GM21619 (cell line): ENCODE data around the gene E2F4.

Experiments
- ATAC-seq: cut with Tn5 transposase; IDR thresholded peaks from one replicate; pipeline ENCODE4 v1.9.1; 2021; ENCODE audit not compliant: unreplicated experiment

E2F4 gene, protein sequence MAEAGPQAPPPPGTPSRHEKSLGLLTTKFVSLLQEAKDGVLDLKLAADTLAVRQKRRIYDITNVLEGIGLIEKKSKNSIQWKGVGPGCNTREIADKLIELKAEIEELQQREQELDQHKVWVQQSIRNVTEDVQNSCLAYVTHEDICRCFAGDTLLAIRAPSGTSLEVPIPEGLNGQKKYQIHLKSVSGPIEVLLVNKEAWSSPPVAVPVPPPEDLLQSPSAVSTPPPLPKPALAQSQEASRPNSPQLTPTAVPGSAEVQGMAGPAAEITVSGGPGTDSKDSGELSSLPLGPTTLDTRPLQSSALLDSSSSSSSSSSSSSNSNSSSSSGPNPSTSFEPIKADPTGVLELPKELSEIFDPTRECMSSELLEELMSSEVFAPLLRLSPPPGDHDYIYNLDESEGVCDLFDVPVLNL

GRCh38 chr16:67191995-67192681, at the start of gene E2F4:
TSS of gene E2F4 (plus strand) at chr16:67192155. CDS start at chr16:67192228, 73 bp downstream.
- ATAC-seq: peak; percentile 87

DNA sequence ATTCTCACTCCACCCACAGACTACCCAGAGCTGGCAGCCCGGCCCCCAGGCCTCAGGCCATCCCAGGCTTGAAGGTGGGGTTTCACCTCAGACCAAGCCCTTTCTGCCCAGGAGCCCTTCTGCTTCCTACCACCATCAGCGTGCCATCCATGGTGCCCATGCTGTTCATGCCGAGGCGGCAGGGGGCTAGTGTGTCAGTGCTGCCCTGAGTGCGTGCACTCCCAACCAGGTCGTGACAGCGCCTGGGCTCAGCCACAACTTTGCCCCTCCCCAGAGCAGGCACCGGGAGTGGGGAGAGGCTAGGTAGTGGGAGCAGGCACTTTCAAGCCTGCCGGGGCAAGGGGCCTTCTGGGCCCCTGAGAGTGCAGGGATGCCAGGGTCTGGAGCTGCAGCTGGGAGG, 49.6 kb upstream of the E2F4 start:
- ATAC-seq: no peak

GRCh38 chr16:67144943-67145342, 47.0 kb upstream of the E2F4 start:
- ATAC-seq: no peak

DNA sequence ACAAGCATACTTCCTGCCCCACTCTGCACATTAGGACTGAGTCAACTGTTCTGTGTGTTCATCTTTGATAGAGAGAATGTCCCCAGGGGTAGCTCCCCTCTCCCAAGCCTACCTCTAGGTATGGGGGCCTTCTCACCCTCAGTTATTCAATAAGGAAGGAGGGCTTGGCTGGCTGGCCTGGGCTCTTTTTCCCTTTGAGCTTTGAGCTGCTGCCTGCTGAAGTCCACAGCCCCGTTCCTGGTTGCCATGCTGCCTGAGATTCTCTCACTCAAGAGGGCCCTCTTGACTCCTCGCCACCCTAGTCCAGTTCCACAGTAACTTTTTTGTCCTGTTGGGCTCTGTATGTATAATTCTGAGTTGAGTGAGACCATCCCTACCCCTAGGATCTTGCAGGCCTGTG, 46.2 kb upstream of the E2F4 start:
- ATAC-seq: no peak

DNA sequence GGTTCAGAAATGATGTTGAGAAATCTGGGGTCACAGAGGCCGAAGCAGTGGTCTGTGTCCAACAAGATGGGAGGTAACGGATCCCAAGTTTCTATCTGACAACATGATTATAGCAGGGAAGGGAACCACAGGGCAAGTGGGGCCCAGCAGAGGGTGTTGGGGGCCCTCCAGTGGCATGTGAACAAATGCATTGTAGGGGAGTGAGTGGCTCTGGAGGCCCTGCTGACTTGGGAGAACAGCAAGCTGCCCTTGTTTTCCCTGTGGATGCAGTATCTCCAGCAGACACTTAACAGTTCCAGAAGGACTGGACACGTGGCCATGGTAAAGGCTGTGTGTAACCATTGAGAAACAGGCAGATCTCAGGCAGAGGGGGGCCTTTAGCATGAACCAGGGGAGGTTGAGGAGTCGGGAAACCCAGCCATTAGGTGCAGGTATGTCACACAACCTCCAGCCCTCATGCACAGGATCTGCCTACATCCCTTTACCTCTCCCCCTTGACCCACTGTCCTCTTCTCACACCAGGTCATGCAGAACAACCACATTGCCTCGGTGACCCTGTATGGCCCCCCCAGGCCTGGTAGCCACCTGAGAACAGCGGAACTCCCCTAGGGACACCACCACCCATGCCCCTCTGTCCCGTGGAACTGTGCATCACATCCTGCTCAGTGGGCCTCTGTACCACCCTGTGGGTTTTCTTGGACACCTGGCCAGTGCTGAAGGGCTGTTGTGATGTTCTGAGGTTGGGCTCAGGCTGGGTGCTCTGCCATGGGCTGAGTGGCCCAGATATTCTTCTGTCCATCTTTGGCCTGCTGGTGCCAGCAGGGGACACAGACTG, 45.2 kb upstream of the E2F4 start:
- no peak for ATAC-seq

DNA sequence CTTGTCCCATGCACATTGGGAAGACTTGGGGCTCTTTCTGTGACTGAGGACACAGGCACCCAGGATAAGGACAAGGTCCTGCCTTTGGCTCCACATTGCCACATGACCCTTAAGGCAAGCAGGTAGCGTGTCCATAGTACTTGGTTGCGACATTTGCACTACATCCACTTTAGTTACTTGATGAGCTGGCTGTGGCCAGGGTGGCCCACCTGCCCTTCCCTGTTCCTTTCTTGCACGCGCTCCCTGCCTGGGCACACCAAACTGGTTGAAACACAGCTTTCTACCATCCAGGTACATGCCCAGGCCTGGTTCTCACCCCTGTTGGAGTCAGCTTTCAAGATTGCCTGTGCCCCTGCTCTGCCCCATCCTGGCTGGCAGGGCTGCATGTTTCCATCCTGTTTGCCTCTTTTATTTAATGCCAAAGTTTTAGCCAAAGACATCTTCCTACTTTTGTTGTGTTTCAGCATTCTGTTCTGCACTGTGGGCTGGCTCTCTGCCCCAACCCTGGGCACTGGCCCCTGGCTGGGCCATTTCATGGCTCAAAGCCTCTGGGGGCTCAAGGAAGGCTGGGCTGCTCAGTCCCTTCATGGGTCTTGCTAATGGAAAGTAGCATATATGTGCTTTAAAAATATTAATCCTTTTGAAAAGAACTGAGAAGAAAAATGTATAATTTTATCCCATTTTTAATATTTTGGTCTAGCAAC, 44.4 kb upstream of the E2F4 start:
- no peak for ATAC-seq

DNA sequence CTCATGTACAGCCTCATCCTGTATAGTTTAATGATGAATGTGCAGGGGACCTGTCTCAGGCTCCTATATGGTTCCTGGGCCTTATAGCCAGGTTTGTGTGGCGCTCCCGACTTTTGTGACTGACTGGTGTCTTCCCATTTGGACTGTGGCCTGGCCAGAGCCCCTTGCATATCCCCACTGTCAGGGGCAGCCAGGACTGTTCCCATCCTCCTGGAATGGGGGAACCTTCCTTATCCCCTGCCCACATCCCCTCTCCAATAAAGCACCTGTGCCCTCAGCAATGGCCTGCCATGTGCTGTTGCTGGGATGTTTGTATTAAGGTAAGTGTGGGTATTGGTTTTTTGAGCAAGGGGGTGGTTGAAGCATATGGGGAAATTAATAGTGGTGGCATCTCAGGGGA, 43.7 kb upstream of the E2F4 start:
- no peak for ATAC-seq

GRCh38 chr16:67148656-67149275, 43.2 kb upstream of the E2F4 start:
- ATAC-seq: no peak

GRCh38 chr16:67149276-67150046, 42.5 kb upstream of the E2F4 start:
- ATAC-seq: no peak

- peak; percentile 34 for ATAC-seq
Measured at GRCh38 chr16:67150047-67150832, 41.7 kb upstream of the E2F4 start.

GRCh38 chr16:67150833-67151396, 41.0 kb upstream of the E2F4 start, which contains the start of gene B3GNT9:
TSS of gene B3GNT9 (minus strand) at chr16:67150998. CDS start at chr16:67150485, 513 bp downstream.
- ATAC-seq: peak; percentile 39

DNA sequence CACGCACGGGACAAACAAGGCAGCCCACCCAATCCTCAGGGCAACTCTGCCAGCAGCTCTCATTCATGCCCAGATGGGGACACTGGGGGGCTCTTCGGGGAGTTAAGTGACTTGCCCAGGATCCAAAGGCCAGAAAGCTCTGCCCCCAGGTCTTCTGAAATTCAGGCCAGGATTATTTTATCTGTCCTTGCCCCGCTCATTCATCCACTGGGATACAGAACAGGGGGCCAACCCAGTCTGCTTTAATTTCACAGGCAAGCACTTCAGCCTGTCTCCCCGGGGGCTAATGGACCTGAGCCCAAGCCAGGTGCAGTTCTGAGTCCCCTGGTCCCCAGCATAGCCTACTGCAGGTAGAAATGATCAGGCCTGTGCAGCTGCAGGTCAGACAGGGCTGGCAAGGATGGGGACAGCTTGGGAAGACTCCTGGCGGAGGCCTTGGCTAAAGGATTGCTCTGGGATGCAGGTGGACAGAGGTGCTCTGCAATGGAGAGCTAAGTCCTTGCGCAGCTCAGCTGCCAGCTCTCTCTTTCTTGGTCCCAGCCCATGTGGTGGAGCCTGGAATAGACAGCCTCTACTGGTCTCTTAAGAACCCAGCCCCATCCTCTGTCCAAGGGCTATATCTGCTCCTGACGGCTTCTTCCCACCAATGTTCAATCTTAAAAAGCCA, 40.4 kb upstream of the E2F4 start:
- no peak for ATAC-seq

- no peak for ATAC-seq
Measured at GRCh38 chr16:67154578-67155294, 37.2 kb upstream of the E2F4 start.

GRCh38 chr16:67155295-67156142, 36.4 kb upstream of the E2F4 start:
- no peak for ATAC-seq

GRCh38 chr16:67156143-67156844, 35.7 kb upstream of the E2F4 start:
- no peak for ATAC-seq
